GM23338 (cell line): ENCODE measurements around the gene YES1. TPM values are rescaled to one million over a fixed set of nuclear protein-coding genes. Genes with fewer than 3 reads are reported as not detected.

Experiments
- ATAC-seq: fragments of 200-7000 bp; cut with Tn5 transposase; 3 replicates; pipeline ENCODE4 v1.9.1; 2020
- DNase-seq: peaks from one replicate; pipeline ENCODE4 v3.0.0-alpha.2; 2015; ENCODE audit warnings: low spot score
- H2AFZ ChIP-seq: fragments of 200-600 bp; sonication (generic); 2 replicates; pipeline ENCODE4 v1.8.0; 2016; ENCODE audit warnings: antibody characterized with exemption, mild to moderate bottlenecking, moderate library complexity
- H3F3A ChIP-seq: fragments of 200-600 bp; sonication (generic); replicated peaks from 2 replicates; pipeline ENCODE4 v1.8.0; 2017; ENCODE audit warnings: antibody characterized with exemption, mixed run types, low read depth
- H3K27ac ChIP-seq: fragments of 200-600 bp; sonication (generic); 2 replicates; pipeline ENCODE4 v1.6.1; 2016; ENCODE audit warnings: low read depth
- H3K27me3 ChIP-seq: fragments of 200-600 bp; sonication (generic); 2 replicates; pipeline ENCODE4 v1.8.0; 2016; ENCODE audit warnings: mild to moderate bottlenecking, mixed run types, moderate library complexity; ENCODE audit not compliant: insufficient read depth
- H3K36me3 ChIP-seq: fragments of 200-600 bp; sonication (generic); 2 replicates; pipeline ENCODE4 v1.8.0; 2016; ENCODE audit warnings: mild to moderate bottlenecking; ENCODE audit not compliant: insufficient read depth
- H3K4me1 ChIP-seq: fragments of 200-600 bp; sonication (generic); 2 replicates; pipeline ENCODE4 v1.8.0; 2016; ENCODE audit warnings: mild to moderate bottlenecking, moderate library complexity; ENCODE audit not compliant: insufficient read depth
- H3K4me2 ChIP-seq: fragments of 200-600 bp; sonication (generic); 2 replicates; pipeline ENCODE4 v1.7.1; 2017; ENCODE audit warnings: mixed run types
- H3K4me3 ChIP-seq: fragments of 200-600 bp; sonication (generic); 2 replicates; pipeline ENCODE4 v1.6.1; 2016; ENCODE audit warnings: mixed run types
- H3K79me2 ChIP-seq: fragments of 200-600 bp; sonication (generic); replicated peaks from 2 replicates; pipeline ENCODE4 v1.8.0; 2017; ENCODE audit warnings: mild to moderate bottlenecking; ENCODE audit not compliant: insufficient read depth
- H3K9me2 ChIP-seq: fragments of 200-600 bp; sonication (generic); 2 replicates; pipeline ENCODE4 v1.8.0; 2017; ENCODE audit not compliant: insufficient read depth
- H4K20me1 ChIP-seq: fragments of 200-600 bp; sonication (generic); replicated peaks from 2 replicates; pipeline ENCODE4 v1.8.0; 2017; ENCODE audit warnings: mild to moderate bottlenecking; ENCODE audit not compliant: insufficient read depth
- H3K27ac Mint-ChIP-seq: 2 replicates; pipeline ENCODE4 v1.8.0; 2020; ENCODE audit warnings: inconsistent platforms, mild to moderate bottlenecking, moderate library complexity, mixed read lengths
- H3K27me3 Mint-ChIP-seq: 3 replicates; pipeline ENCODE4 v1.8.0; 2022; ENCODE audit warnings: low read depth, mild to moderate bottlenecking, moderate library complexity, mixed read lengths, inconsistent platforms; ENCODE audit not compliant: insufficient read depth, poor library complexity
- H3K36me3 Mint-ChIP-seq: 3 replicates; pipeline ENCODE4 v1.8.0; 2021; ENCODE audit warnings: low read depth, mild to moderate bottlenecking, inconsistent platforms, moderate library complexity, mixed read lengths
- H3K4me1 Mint-ChIP-seq: 3 replicates; pipeline ENCODE4 v1.8.0; 2020; ENCODE audit warnings: mild to moderate bottlenecking, inconsistent platforms, mixed read lengths
- H3K4me3 Mint-ChIP-seq: 3 replicates; pipeline ENCODE4 v1.8.0; 2021; ENCODE audit warnings: moderate library complexity, mild to moderate bottlenecking, inconsistent platforms, mixed read lengths
- H3K9me3 Mint-ChIP-seq: 3 replicates; pipeline ENCODE4 v1.8.0; 2020; ENCODE audit warnings: moderate library complexity, mild to moderate bottlenecking, inconsistent platforms, mixed read lengths
- CREB1 ChIP-seq: fragments of 250-450 bp; sonication (Bioruptor Pico); IDR thresholded peaks from 2 replicates; pipeline ENCODE4 v1.5.0; 2020; ENCODE audit warnings: low read depth, mild to moderate bottlenecking, moderate library complexity
- EZH2 ChIP-seq: fragments of 200-600 bp; sonication (generic); IDR thresholded peaks from one replicate; pipeline ENCODE4 v1.8.0; 2017; ENCODE audit warnings: antibody characterized with exemption, mild to moderate bottlenecking, low read depth; ENCODE audit not compliant: unreplicated experiment
- EZH2phosphoT487 ChIP-seq: fragments of 200-600 bp; sonication (generic); IDR thresholded peaks from one replicate; pipeline ENCODE4 v1.8.1; 2018; ENCODE audit warnings: antibody characterized with exemption; ENCODE audit not compliant: unreplicated experiment
- JUNB ChIP-seq: IDR thresholded peaks from one replicate; pipeline ENCODE4 v1.6.1; 2016; ENCODE audit warnings: antibody characterized with exemption; ENCODE audit not compliant: unreplicated experiment
- POLR2AphosphoS5 ChIP-seq: IDR thresholded peaks from 2 replicates; pipeline ENCODE4 v1.6.1; 2016; ENCODE audit warnings: antibody characterized with exemption, low read depth
- ZNF114 ChIP-seq: fragments of 250-450 bp; sonication (Bioruptor Pico); IDR thresholded peaks from 2 replicates; pipeline ENCODE4 v1.5.0; 2020; ENCODE audit warnings: mild to moderate bottlenecking, moderate library complexity
- polyA plus RNA-seq: library from polyadenylated mRNA; unstranded; fragments of >200 nt; fragmentation: Nextera tagmentation; extraction: Ambion mirVana; gene quantifications from 2 replicates; pipeline ENCODE4 v1.2.1, GENCODE V29; 2016
- total RNA-seq: library from RNA; depleted of rRNA; stranded (reverse); fragments of >200 nt; shearing (Covaris generic); gene quantifications from 2 replicates; pipeline ENCODE4 v1.2.3, GENCODE V29; 2014
- TF ChIP-seq, protein P1 (sequence below): fragments of 250-450 bp; sonication (Bioruptor Pico); IDR thresholded peaks from 2 replicates; pipeline ENCODE4 v1.5.0; 2020; ENCODE audit warnings: mild to moderate bottlenecking, moderate library complexity
- TF ChIP-seq, protein P2 (sequence below): IDR thresholded peaks from 2 replicates; pipeline ENCODE4 v1.6.1; 2016; ENCODE audit warnings: antibody characterized with exemption

The YES1 gene
- total and polyA plus RNA-seq, 2 experiments from 2014 or later: 25.4 to 327 TPM

DNA sequence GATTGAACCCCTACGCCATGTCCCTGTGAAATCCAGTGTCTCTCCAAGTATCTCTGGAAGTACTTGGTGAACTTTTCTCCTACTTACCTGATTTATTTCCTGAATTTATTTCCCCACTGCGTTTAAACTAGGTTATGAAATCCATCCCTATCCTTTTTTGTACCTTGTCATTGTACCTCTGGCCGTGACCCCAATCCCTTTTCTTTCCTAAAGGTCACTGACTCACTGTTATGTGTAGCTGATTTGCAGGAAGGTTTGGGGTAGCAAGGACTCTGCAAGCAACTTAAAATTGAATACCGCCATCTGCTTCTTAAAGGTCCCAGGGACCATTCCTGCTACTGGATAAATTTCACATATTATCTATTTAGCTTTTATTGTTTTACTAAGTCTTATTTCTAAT, 95.0 kb downstream of the YES1 start (continued):
- TF ChIP-seq, protein P1, sequence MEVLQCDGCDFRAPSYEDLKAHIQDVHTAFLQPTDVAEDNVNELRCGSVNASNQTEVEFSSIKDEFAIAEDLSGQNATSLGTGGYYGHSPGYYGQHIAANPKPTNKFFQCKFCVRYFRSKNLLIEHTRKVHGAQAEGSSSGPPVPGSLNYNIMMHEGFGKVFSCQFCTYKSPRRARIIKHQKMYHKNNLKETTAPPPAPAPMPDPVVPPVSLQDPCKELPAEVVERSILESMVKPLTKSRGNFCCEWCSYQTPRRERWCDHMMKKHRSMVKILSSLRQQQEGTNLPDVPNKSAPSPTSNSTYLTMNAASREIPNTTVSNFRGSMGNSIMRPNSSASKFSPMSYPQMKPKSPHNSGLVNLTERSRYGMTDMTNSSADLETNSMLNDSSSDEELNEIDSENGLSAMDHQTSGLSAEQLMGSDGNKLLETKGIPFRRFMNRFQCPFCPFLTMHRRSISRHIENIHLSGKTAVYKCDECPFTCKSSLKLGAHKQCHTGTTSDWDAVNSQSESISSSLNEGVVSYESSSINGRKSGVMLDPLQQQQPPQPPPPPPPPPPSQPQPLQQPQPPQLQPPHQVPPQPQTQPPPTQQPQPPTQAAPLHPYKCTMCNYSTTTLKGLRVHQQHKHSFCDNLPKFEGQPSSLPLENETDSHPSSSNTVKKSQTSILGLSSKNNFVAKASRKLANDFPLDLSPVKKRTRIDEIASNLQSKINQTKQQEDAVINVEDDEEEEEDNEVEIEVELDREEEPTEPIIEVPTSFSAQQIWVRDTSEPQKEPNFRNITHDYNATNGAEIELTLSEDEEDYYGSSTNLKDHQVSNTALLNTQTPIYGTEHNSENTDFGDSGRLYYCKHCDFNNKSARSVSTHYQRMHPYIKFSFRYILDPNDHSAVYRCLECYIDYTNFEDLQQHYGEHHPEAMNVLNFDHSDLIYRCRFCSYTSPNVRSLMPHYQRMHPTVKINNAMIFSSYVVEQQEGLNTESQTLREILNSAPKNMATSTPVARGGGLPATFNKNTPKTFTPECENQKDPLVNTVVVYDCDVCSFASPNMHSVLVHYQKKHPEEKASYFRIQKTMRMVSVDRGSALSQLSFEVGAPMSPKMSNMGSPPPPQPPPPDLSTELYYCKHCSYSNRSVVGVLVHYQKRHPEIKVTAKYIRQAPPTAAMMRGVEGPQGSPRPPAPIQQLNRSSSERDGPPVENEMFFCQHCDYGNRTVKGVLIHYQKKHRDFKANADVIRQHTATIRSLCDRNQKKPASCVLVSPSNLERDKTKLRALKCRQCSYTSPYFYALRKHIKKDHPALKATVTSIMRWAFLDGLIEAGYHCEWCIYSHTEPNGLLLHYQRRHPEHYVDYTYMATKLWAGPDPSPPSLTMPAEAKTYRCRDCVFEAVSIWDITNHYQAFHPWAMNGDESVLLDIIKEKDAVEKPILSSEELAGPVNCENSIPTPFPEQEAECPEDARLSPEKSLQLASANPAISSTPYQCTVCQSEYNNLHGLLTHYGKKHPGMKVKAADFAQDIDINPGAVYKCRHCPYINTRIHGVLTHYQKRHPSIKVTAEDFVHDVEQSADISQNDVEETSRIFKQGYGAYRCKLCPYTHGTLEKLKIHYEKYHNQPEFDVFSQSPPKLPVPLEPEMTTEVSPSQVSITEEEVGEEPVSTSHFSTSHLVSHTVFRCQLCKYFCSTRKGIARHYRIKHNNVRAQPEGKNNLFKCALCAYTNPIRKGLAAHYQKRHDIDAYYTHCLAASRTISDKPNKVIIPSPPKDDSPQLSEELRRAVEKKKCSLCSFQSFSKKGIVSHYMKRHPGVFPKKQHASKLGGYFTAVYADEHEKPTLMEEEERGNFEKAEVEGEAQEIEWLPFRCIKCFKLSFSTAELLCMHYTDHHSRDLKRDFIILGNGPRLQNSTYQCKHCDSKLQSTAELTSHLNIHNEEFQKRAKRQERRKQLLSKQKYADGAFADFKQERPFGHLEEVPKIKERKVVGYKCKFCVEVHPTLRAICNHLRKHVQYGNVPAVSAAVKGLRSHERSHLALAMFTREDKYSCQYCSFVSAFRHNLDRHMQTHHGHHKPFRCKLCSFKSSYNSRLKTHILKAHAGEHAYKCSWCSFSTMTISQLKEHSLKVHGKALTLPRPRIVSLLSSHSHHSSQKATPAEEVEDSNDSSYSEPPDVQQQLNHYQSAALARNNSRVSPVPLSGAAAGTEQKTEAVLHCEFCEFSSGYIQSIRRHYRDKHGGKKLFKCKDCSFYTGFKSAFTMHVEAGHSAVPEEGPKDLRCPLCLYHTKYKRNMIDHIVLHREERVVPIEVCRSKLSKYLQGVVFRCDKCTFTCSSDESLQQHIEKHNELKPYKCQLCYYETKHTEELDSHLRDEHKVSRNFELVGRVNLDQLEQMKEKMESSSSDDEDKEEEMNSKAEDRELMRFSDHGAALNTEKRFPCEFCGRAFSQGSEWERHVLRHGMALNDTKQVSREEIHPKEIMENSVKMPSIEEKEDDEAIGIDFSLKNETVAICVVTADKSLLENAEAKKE (CRISPR knock-in tag): no peak
- no peak for TF ChIP-seq EZH2phosphoT487
- no peak for TF ChIP-seq CREB1 (CRISPR knock-in tag)
- no peak for TF ChIP-seq ZNF114
- TF ChIP-seq POLR2AphosphoS5: no peak
- no peak for TF ChIP-seq JUNB
- no peak for TF ChIP-seq EZH2
- TF ChIP-seq, protein P2, sequence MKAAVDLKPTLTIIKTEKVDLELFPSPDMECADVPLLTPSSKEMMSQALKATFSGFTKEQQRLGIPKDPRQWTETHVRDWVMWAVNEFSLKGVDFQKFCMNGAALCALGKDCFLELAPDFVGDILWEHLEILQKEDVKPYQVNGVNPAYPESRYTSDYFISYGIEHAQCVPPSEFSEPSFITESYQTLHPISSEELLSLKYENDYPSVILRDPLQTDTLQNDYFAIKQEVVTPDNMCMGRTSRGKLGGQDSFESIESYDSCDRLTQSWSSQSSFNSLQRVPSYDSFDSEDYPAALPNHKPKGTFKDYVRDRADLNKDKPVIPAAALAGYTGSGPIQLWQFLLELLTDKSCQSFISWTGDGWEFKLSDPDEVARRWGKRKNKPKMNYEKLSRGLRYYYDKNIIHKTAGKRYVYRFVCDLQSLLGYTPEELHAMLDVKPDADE: no peak

DNA sequence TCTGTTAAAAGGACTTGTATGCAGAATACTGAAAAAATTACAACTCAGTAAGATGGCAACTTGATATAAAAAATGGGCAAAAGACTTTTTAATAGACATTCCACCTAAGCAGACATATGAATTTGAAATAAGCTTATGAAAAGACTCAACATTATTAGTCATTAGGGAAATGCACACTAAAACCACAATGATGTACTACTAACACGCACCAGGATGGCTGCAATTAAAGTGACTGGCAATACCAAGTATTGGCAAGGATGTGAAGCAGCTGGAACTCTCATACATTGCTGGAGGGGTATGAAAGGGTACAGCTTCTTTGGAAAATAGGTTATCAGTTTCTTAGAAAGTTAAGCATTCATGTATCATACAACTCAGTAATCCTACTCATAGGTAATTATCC, 96.4 kb downstream of the YES1 start:
- H4K20me1 ChIP-seq: peaks cover 3% of the 10 kb centered on the region
- H3K27ac Mint-ChIP-seq: no peak overlapping the region
- H3K79me2 ChIP-seq: peaks cover 14% of the 10 kb centered on the region
- H3K36me3 Mint-ChIP-seq: peaks cover 7% of the 10 kb centered on the region; the same call in 2 of the 3 replicates
- no peak for ATAC-seq
- H3K4me3 ChIP-seq: no peak overlapping the region
- H3K9me2 ChIP-seq: no peaks in the 10 kb centered on the region
- H2AFZ ChIP-seq: no peak overlapping the region
- H3F3A ChIP-seq: peaks cover 5% of the 10 kb centered on the region; the same call in 1 of the 2 replicates
- H3K4me2 ChIP-seq: no peak overlapping the region
- no peaks in the 10 kb centered on the region; the same call in 1 of the 2 replicates for H3K36me3 ChIP-seq
- DNase-seq: no peak
- H3K27me3 ChIP-seq: 0 out of 2 replicates have a peak, but pooled peaks cover 7% of the 10 kb centered on the region
- H3K4me1 Mint-ChIP-seq: peaks cover 4% of the 10 kb centered on the region; the same call in 2 of the 3 replicates
- no peak overlapping the region for H3K27ac ChIP-seq
- peaks cover 7% of the 10 kb centered on the region; the same call in 2 of the 3 replicates for H3K9me3 Mint-ChIP-seq
- no peak overlapping the region for H3K4me3 Mint-ChIP-seq
- peaks cover 6% of the 10 kb centered on the region for H3K27me3 Mint-ChIP-seq
- peaks cover 6% of the 10 kb centered on the region for H3K4me1 ChIP-seq
- TF ChIP-seq, protein P1 (CRISPR knock-in tag): no peak
- no peak for TF ChIP-seq ZNF114
